ENCODE results near the gene THADA. TPM values are rescaled to one million over a fixed set of nuclear protein-coding genes. Genes with fewer than 3 reads are reported as not detected.
A peak's percentile ranks its signal among the peaks of the same experiment; 100 is the strongest.

THADA gene
- total and polyA plus RNA-seq, 12 donors, result 7.5 to 18.0 (median 15.2) TPM

DNA sequence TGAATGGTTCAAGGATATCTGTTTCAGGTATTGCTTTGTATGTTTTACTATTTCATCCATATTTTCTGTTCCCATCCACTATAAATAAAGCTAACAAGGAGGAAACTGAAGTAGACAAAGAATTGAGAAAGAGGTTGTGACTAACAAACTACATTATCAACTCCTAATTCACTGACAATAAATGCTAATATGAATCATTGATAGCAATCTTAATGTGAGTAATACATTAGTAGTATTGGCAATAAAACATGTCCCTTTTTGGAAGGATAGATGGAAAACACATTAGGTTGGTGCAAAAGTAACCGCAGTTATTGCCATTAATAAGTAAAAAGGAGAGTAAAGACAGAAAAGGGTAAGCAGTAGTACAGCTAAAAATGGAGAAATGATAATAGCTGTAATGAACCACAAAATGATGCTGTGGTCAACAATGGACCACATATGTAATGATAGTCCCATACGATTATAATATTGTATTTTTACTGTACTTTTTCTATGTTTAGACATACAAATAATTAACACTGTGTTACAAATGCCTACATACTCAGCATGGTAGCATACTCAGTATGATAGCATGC, 104.7 kb downstream of the THADA start:
- WGBS, 2 donors, result 97% methylated on average over 2 of the region's 2 CpGs
- no peak overlapping the region for H3K27ac ChIP-seq
- peaks cover 0 to 6% (median 0%) of the 10 kb centered on the region in 9 donors for H3K36me3 ChIP-seq
- no peak for ATAC-seq
- no peaks in the 10 kb centered on the region for H3K27me3 ChIP-seq
- H3K4me1 ChIP-seq, result peaks cover 0 to 15% (median 4%) of the 10 kb centered on the region in 9 donors
- H3K4me3 ChIP-seq, result no peak overlapping the region
- no peak for TF ChIP-seq CTCF (IDR thresholded peaks at IDR 0.05)
- intact Hi-C loops (cut with DNase I), result loop anchor here in 1 of 10 donors (5.0 kb wide), 1 partner anchor 249 kb away; no protein-coding TSS in a partner anchor
- H3K9me3 ChIP-seq, result no peaks in the 10 kb centered on the region
- no peak for DNase-seq

DNA sequence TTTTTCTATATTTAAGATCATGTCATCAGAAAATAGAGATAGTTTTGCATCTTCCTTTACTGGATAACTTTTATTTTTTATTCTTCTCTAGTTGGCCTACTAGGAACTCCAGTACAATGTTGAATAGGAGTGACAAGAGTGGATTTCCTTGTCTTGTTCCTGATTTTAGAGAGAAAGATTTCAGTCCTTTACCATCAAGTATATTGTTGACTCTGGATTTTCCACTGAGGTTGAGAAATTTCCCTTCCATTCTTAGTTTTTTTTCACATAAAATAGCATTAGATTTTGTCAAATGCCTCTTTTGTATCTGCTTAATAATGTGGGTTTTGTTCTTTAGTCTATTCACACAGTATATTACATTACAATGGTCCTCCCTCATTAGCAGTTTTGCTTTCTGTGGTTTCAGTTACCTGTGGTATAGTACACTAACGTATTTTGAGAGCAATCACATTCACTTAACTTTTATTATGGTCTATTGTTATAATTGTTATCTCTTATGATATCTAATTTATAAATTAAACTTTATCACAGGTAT, 105.5 kb downstream of the THADA start:
- Histone ChIP-seq H3K27ac (no peak overlapping the region), H3K4me1 (peaks cover 0 to 19% (median 4%) of the 10 kb centered on the region in 9 donors), H3K9me3 (no peaks in the 10 kb centered on the region), H3K36me3 (peaks cover 0 to 5% (median 0%) of the 10 kb centered on the region in 9 donors), H3K4me3 (no peak overlapping the region), H3K27me3 (no peaks in the 10 kb centered on the region)
- ATAC-seq (no peak), DNase-seq (no peak)
- intact Hi-C loops (cut with DNase I), result loop anchor here in 1 of 10 donors (5.0 kb wide), 1 partner anchor 248 kb away; no protein-coding TSS in a partner anchor
- 82 to 89% methylated on average over 1 of the region's 1 CpG for WGBS, 2 donors
- no peak for TF ChIP-seq CTCF (IDR thresholded peaks at IDR 0.05)

DNA sequence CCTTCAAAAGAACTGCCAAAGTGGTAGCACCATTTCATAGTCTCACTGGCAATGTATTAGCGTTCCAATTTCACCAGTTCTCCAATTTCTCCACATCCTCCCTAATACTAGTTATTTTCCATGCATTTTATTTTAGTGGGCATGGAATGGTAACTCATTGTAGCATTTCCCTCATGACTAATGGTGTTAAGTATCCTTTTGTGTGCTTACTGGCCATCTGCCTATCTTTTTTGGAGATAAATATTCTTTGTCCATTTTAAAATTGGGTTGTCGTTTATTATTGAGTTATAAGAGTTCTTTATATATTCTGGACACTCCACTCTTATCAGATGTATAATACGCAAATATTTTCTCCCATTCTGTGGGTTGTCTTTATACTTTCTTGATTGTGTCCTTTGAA, 107.1 kb downstream of the THADA start:
- TF ChIP-seq CTCF (IDR thresholded peaks at IDR 0.05), result no peak
- H3K4me3 ChIP-seq, result no peak overlapping the region
- H3K4me1 ChIP-seq, result peaks cover 0 to 28% (median 10%) of the 10 kb centered on the region in 9 donors
- ATAC-seq, result no peak
- H3K27me3 ChIP-seq, result no peaks in the 10 kb centered on the region
- WGBS, 2 donors, result 83 to 92% methylated on average over 3 of the region's 3 CpGs
- intact Hi-C loops (cut with DNase I), result loop anchor here (5.0 to 10.0 kb wide), 11 partner anchors 254 to 661 kb away; no protein-coding TSS in a partner anchor
- H3K27ac ChIP-seq, result no peak overlapping the region
- H3K36me3 ChIP-seq, result no peaks in the 10 kb centered on the region
- H3K9me3 ChIP-seq, result no peaks in the 10 kb centered on the region
- no peak for DNase-seq

DNA sequence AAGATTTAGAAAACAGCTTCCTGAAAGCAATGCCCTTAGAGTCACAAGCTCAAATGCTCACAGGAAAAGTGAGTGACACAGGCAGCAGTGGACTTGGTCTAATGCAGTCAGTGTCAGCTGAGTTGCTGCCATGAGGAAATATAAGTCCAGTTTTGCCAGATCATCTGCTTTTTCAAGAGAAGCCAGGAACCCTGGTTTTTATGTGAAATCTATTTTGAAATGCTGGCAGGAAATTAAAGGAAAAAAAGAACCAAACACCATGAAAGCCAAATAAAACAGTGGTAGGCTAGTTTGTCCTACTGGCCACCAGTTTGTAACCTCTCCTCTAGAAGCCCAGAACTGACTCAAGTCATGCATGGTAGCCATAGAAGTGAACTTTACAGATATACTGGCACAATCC, 109.2 kb downstream of the THADA start:
- intact Hi-C loops (cut with DNase I), result loop anchor here (2.0 to 10.0 kb wide), 12 partner anchors 252 to 660 kb away; no protein-coding TSS in a partner anchor
- Histone ChIP-seq H3K36me3 (no peaks in the 10 kb centered on the region), H3K27me3 (no peaks in the 10 kb centered on the region), H3K9me3 (no peaks in the 10 kb centered on the region), H3K4me1 (peaks cover 8 to 50% (median 29%) of the 10 kb centered on the region in 9 donors), H3K4me3 (no peak overlapping the region), H3K27ac (peak overlapping the region in 5 of 10 donors; percentile 6 to 75 (median 27))
- TF ChIP-seq CTCF (IDR thresholded peaks at IDR 0.05), result no peak
- ATAC-seq (peak in 3 of 8 donors; percentile 35 to 67 (median 41)), DNase-seq (peak in 1 of 2 donors; percentile 8)

Measured in heart right ventricle (tissue), 16 donors.